ENCODE measurements around the gene SPAG8.

The SPAG8 gene

DNA sequence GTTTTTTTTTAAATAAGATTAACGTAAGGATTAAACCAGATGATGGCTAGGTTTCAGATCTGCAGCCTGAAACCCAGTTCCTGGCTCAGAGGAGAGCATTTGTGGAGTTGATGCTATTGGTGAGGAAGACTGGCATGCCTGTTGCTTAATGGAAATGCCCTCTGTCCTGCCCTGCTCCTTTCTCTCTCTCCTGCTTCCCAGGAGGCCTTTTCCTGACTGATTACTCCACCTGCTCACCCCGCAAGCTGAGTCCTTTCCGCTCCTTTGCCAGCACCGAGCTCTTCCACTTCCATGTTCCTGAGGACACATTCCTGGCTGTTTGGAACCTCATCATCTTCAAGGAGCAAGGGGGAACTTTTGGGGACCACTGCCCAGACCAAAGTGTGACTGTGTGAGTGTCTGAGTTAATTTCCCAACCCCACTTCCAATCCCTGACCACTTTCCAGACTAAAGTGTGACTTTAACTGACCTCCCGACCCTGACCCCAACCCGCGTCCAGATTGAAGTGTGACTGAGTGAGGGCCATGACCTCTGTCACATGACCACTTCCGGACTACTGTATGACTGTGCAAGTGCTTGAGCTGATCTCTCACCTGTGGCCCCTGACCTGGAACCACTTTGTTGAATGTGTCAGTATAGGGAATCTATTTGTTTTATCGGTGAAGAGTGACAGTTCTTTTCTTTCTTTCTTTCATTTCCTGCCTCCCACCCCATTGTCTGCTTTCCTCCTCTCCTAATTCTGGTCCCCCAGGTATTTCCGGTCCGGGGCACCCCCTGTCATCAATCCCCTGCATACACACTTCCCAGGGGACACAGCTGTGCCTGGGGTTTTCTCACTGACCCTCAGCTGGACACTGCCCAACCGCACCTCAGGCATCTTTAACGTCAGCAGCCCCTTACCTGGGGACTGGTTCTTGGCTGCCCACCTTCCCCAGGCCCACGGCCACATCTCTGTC is 22.5 kb upstream of the SPAG8 start:
- H3K36me3 ChIP-seq, result no peaks in the 10 kb centered on the region
- TF ChIP-seq, protein P1, sequence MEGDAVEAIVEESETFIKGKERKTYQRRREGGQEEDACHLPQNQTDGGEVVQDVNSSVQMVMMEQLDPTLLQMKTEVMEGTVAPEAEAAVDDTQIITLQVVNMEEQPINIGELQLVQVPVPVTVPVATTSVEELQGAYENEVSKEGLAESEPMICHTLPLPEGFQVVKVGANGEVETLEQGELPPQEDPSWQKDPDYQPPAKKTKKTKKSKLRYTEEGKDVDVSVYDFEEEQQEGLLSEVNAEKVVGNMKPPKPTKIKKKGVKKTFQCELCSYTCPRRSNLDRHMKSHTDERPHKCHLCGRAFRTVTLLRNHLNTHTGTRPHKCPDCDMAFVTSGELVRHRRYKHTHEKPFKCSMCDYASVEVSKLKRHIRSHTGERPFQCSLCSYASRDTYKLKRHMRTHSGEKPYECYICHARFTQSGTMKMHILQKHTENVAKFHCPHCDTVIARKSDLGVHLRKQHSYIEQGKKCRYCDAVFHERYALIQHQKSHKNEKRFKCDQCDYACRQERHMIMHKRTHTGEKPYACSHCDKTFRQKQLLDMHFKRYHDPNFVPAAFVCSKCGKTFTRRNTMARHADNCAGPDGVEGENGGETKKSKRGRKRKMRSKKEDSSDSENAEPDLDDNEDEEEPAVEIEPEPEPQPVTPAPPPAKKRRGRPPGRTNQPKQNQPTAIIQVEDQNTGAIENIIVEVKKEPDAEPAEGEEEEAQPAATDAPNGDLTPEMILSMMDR (IDR thresholded peaks at IDR 0.05; ENCODE audit: low read depth, low read length), result no peak
- no peak for DNase-seq
- no peak overlapping the region for H3K27ac ChIP-seq
- H3K4me3 ChIP-seq (ENCODE audit: low read depth, low read length), result no peak overlapping the region
- H3K9me3 ChIP-seq (ENCODE audit: severe bottlenecking), result no peaks in the 10 kb centered on the region
- no peaks in the 10 kb centered on the region for H3K27me3 ChIP-seq (ENCODE audit: insufficient read depth, low read depth, severe bottlenecking)

DNA sequence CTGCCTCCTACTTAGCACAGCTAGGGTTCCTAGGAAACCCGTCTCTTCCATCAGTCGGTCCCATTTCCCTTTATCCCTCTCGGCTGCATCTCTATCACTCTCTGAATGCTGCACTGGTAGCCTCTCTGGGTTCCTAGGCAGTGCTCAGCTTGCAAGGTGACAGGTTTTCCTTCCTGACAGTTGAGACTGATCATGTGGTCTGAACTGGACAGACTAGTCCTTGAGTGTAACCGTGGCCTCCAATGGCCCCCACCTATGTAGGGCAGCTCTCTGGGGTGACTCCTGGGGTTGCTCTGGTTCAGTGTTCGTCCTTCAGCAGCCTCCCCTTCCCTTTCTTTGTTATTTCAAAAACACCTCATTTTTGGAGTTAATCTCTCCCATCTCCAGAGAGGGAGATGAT is 20.8 kb upstream of the SPAG8 start:
- H3K4me3 ChIP-seq (ENCODE audit: low read depth, low read length), result no peak overlapping the region
- TF ChIP-seq, protein P1 (IDR thresholded peaks at IDR 0.05; ENCODE audit: low read depth, low read length), result no peak
- no peaks in the 10 kb centered on the region for H3K9me3 ChIP-seq (ENCODE audit: severe bottlenecking)
- no peaks in the 10 kb centered on the region for H3K36me3 ChIP-seq
- no peaks in the 10 kb centered on the region for H3K27me3 ChIP-seq (ENCODE audit: insufficient read depth, low read depth, severe bottlenecking)
- DNase-seq, result no peak
- no peak overlapping the region for H3K27ac ChIP-seq

DNA sequence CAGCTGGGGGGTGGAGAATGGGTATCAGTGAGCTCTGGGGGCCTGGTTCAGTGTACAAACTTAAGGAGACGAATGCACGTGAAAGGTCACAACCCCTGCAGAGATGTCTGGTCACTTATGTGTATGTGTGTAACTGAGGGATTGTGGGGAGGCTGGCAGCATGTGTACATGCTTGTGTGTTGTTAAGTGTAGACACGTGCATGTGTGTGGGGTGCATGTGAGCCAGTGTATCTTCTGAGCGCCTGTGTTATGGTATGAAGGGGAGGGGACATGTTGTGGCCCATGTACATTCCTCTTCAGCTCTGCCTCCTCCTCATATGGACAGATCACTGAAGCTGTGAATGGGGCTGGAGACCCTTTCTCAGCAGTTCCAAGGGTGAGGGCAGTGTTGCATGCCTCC is 19.0 kb upstream of the SPAG8 start:
- TF ChIP-seq, protein P1 (IDR thresholded peaks at IDR 0.05; ENCODE audit: low read depth, low read length), result no peak
- no peaks in the 10 kb centered on the region for H3K27me3 ChIP-seq (ENCODE audit: insufficient read depth, low read depth, severe bottlenecking)
- no peak for DNase-seq
- no peaks in the 10 kb centered on the region for H3K36me3 ChIP-seq
- H3K4me3 ChIP-seq (ENCODE audit: low read depth, low read length), result no peak overlapping the region
- no peaks in the 10 kb centered on the region for H3K9me3 ChIP-seq (ENCODE audit: severe bottlenecking)
- no peak overlapping the region for H3K27ac ChIP-seq

DNA sequence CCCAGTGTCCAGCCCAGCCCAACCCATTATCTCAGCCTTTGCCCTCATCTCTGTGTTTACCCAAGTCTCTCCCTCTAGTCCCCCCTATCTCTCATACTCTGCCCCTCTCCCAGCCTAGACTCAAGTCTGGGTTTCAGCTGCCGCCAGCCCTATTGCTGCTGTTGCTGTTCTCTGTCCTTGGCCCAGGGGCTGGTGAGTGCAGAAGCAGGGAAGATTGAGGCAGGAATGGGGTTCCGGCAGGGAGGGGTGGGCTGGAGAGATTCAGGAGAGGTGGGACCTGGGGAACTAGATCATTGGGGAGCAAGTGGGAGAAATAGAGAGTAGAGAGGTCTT is 17.7 kb upstream of the SPAG8 start:
- Histone ChIP-seq H3K36me3 (no peaks in the 10 kb centered on the region), H3K4me3 (ENCODE audit: low read depth, low read length) (peak overlapping the region; percentile 69), H3K27me3 (ENCODE audit: insufficient read depth, low read depth, severe bottlenecking) (no peaks in the 10 kb centered on the region), H3K27ac (0 out of 2 replicates have a peak overlapping the region, but pooled peaks have one; percentile 1), H3K9me3 (ENCODE audit: severe bottlenecking) (no peaks in the 10 kb centered on the region)
- DNase-seq, result no peak
- TF ChIP-seq, protein P1 (IDR thresholded peaks at IDR 0.05; ENCODE audit: low read depth, low read length), result no peak

DNA sequence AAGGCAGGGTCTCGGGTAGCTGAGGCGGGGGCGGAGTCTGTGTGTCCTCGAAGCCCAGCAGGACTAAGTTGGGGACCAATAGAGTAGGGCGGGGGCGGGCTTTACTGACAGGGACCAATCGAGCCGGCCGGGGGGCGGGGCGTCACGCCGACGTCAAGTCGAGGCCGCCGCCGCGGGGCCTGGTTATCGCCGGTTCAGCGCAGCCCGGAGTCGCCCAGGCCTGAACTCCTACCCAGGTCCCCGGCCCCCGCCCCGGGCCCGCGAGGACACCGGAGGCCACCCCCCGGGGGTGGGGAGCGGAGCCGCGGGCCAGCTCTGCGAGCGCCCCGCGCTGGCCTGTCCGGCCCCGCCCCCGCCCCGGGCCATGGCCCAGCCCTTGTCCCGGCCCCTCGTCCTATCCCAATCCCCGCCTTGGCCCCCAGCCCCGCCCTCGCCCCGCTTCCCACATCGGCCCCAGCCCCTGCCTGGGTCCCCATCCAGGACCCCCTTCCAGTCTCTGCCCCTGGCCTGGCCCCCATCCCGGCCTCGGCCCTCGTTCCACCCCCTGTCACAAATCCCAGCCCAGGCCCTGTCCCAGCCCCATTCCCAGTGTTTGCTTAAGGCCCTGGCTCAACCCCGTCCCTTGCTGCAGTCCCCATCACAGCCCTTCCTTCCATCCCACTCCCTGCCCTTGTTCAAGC is 17.2 kb upstream of the SPAG8 start, which contains the start of gene TMEM8B:
Gene TMEM8B (plus strand): TSS at position 145 of the 680 bp plus-strand sequence. CDS start 220 bp downstream, at position 365.
- H3K4me3 ChIP-seq (ENCODE audit: low read depth, low read length), result peak within 1 kb of the TSS; percentile 69
- no peaks in the 10 kb centered on the region for H3K36me3 ChIP-seq
- TF ChIP-seq, protein P1 (IDR thresholded peaks at IDR 0.05; ENCODE audit: low read depth, low read length), result no peak
- H3K9me3 ChIP-seq (ENCODE audit: severe bottlenecking), result no peaks in the 10 kb centered on the region
- H3K27ac ChIP-seq, result peak within 1 kb of the TSS; percentile 78
- H3K27me3 ChIP-seq (ENCODE audit: insufficient read depth, low read depth, severe bottlenecking), result no peaks in the 10 kb centered on the region
- DNase-seq, result peak; percentile 96

Data from WERI-Rb-1 (cell line).